OCI-LY1 (cell line): ENCODE data around the gene JUNB.

Source experiments
- H2AFZ ChIP-seq: fragments of 200-600 bp; sonication (generic), shearing (Covaris generic); 2 replicates; pipeline ENCODE4 v1.6.0; 2014; ENCODE audit warnings: antibody characterized with exemption, mild to moderate bottlenecking, low read length
- H3F3A ChIP-seq: fragments of 200-600 bp; sonication (generic), shearing (Covaris generic); 2 replicates; pipeline ENCODE4 v1.6.0; 2014; ENCODE audit warnings: mild to moderate bottlenecking, antibody characterized with exemption, low read length, moderate library complexity; ENCODE audit not compliant: insufficient read depth
- H3K27ac ChIP-seq: fragments of 200-600 bp; sonication (generic); 2 replicates; pipeline ENCODE4 v1.5.1; 2014; ENCODE audit warnings: low read length, mixed run types, mild to moderate bottlenecking, low read depth; ENCODE audit not compliant: poor library complexity, severe bottlenecking
- H3K27me3 ChIP-seq: fragments of 200-600 bp; sonication (generic); 2 replicates; pipeline ENCODE4 v1.6.0; 2014; ENCODE audit warnings: antibody characterized with exemption, mild to moderate bottlenecking, low read length, moderate library complexity; ENCODE audit not compliant: insufficient read depth
- H3K36me3 ChIP-seq: fragments of 200-600 bp; sonication (generic); 2 replicates; pipeline ENCODE4 v1.6.1; 2014; ENCODE audit warnings: mild to moderate bottlenecking, antibody characterized with exemption, low read length, moderate library complexity, mixed read lengths; ENCODE audit not compliant: insufficient read depth
- H3K4me1 ChIP-seq: fragments of 200-600 bp; sonication (generic); 2 replicates; pipeline ENCODE4 v1.5.1; 2014; ENCODE audit warnings: mild to moderate bottlenecking, low read length, moderate library complexity; ENCODE audit not compliant: insufficient read depth, severe bottlenecking
- H3K4me2 ChIP-seq: fragments of 200-600 bp; sonication (generic), shearing (Covaris generic); 2 replicates; pipeline ENCODE4 v1.6.1; 2014; ENCODE audit warnings: low read length
- H3K4me3 ChIP-seq: fragments of 200-600 bp; sonication (generic); 2 replicates; pipeline ENCODE4 v1.5.1; 2014; ENCODE audit warnings: low read length, low read depth, mild to moderate bottlenecking, mixed read lengths; ENCODE audit not compliant: poor library complexity, severe bottlenecking
- H3K79me2 ChIP-seq: fragments of 200-600 bp; shearing (Covaris generic); 2 replicates; pipeline ENCODE4 v1.6.1; 2016; ENCODE audit warnings: mixed run types, low read length, mixed read lengths; ENCODE audit not compliant: insufficient read depth
- H3K9ac ChIP-seq: fragments of 200-600 bp; sonication (generic), shearing (Covaris generic); 2 replicates; pipeline ENCODE4 v1.6.1; 2014; ENCODE audit warnings: mild to moderate bottlenecking, low read length, mixed read lengths
- H3K9me2 ChIP-seq: fragments of 200-600 bp; sonication (generic), shearing (Covaris generic); 2 replicates; pipeline ENCODE4 v1.6.1; 2014; ENCODE audit warnings: low read depth, mild to moderate bottlenecking, low read length, mixed read lengths
- H3K9me3 ChIP-seq: fragments of 200-600 bp; shearing (Covaris generic); 2 replicates; pipeline ENCODE4 v1.6.1; 2014; ENCODE audit warnings: low read length, mixed read lengths
- H4K20me1 ChIP-seq: fragments of 200-600 bp; sonication (generic), shearing (Covaris generic); 2 replicates; pipeline ENCODE4 v1.6.0; 2016; ENCODE audit warnings: mild to moderate bottlenecking, low read length; ENCODE audit not compliant: insufficient read depth
- CTCF ChIP-seq: fragments of 200-600 bp; sonication (generic), shearing (Covaris generic); IDR thresholded peaks from 2 replicates; pipeline ENCODE4 v1.5.1; 2017; ENCODE audit warnings: mild to moderate bottlenecking, antibody characterized with exemption, low read length, moderate library complexity, mixed read lengths
- EZH2 ChIP-seq: fragments of 200-600 bp; sonication (generic), shearing (Covaris generic); IDR thresholded peaks from 2 replicates; pipeline ENCODE4 v1.8.0; 2017; ENCODE audit warnings: borderline replicate concordance, mixed run types, mild to moderate bottlenecking, antibody characterized with exemption, low read length, moderate library complexity, mixed read lengths

Gene JUNB

GRCh38 chr19:12821761-12822160 lies 30.5 kb downstream of the JUNB start:
- Histone ChIP-seq H3K4me3 (no peak overlapping the region), H3K79me2 (no peaks in the 10 kb centered on the region), H2AFZ (no peak overlapping the region), H4K20me1 (no peaks in the 10 kb centered on the region), H3K9me3 (no peaks in the 10 kb centered on the region), H3K27me3 (no peaks in the 10 kb centered on the region), H3K4me1 (no peaks in the 10 kb centered on the region), H3F3A (no peaks in the 10 kb centered on the region), H3K27ac (no peak overlapping the region), H3K9me2 (no peaks in the 10 kb centered on the region), H3K36me3 (no peaks in the 10 kb centered on the region), H3K4me2 (no peak overlapping the region), H3K9ac (no peak overlapping the region)
- no peak for TF ChIP-seq CTCF
- TF ChIP-seq EZH2: no peak

- H3K27ac ChIP-seq: no peak overlapping the region
- TF ChIP-seq CTCF (no peak), EZH2 (no peak)
Observed at GRCh38 chr19:12825254-12826131, 34.2 kb downstream of the JUNB start.

GRCh38 chr19:12828494-12828893 lies 37.2 kb downstream of the JUNB start:
- Histone ChIP-seq H3K4me1 (peaks cover 9% of the 10 kb centered on the region), H3K9me3 (no peaks in the 10 kb centered on the region), H3K4me3 (no peak overlapping the region), H3K9me2 (no peaks in the 10 kb centered on the region), H2AFZ (no peak overlapping the region), H4K20me1 (no peaks in the 10 kb centered on the region), H3K9ac (no peak overlapping the region), H3F3A (peaks cover 5% of the 10 kb centered on the region), H3K4me2 (peak overlapping the region; percentile 33; the same call in 1 of the 2 replicates), H3K36me3 (no peaks in the 10 kb centered on the region), H3K27ac (no peak overlapping the region), H3K27me3 (no peaks in the 10 kb centered on the region), H3K79me2 (no peaks in the 10 kb centered on the region)
- TF ChIP-seq EZH2 (no peak), CTCF (no peak)

More at GRCh38 chr19:12825254-12826131, 34.2 kb downstream of the JUNB start:
- Histone ChIP-seq H3K27me3 (no peaks in the 10 kb centered on the region), H3K4me3 (no peak overlapping the region), H3K9me2 (no peaks in the 10 kb centered on the region), H3K9me3 (no peaks in the 10 kb centered on the region), H3F3A (no peaks in the 10 kb centered on the region), H3K9ac (no peak overlapping the region), H3K4me1 (no peaks in the 10 kb centered on the region), H3K36me3 (no peaks in the 10 kb centered on the region), H3K4me2 (no peak overlapping the region), H4K20me1 (no peaks in the 10 kb centered on the region), H2AFZ (no peak overlapping the region), H3K79me2 (no peaks in the 10 kb centered on the region)
